CD14-positive monocyte (primary cell): Measurements from ENCODE around the gene TTLL4. TPM values are rescaled to one million over a fixed set of nuclear protein-coding genes. Genes with fewer than 3 reads are reported as not detected.

ENCODE experiments used
- DNase-seq, 3 donors: peaks; one replicate each; pipeline ENCODE4 v3.0.0-alpha.2; 2011 to 2022
- H2AFZ ChIP-seq: 2 replicates; pipeline ENCODE4 v1.6.0; 2012; ENCODE audit warnings: mild to moderate bottlenecking, low read depth, low read length, inconsistent platforms; ENCODE audit not compliant: insufficient read depth, poor library complexity, severe bottlenecking
- H3K27ac ChIP-seq, 2 donors: 1 replicate in 1 of 2; 2 replicates in 1 of 2; pipeline ENCODE4 v1.5.1; 2012 to 2013; ENCODE audit warnings: low read length in 2 of 2, control low read depth in 1 of 2, inconsistent platforms in 1 of 2, low read depth in 1 of 2, mild to moderate bottlenecking in 1 of 2
- H3K27me3 ChIP-seq, 2 donors: one replicate each; pipeline versions ENCODE4 v1.6.0 to v1.6.1; 2011 to 2013; ENCODE audit warnings: low read length in 2 of 2; ENCODE audit not compliant: control insufficient read depth in 2 of 2, insufficient read depth in 2 of 2
- H3K36me3 ChIP-seq, 2 donors: replicated peaks in 1 of 2; 1 replicate in 1 of 2; 2 replicates in 1 of 2; pipeline versions ENCODE4 v1.5.1 to v1.6.1; 2012 to 2013; ENCODE audit warnings: low read length in 2 of 2, control low read depth in 1 of 2, inconsistent platforms in 1 of 2, mild to moderate bottlenecking in 1 of 2; ENCODE audit not compliant: insufficient read depth in 2 of 2, control insufficient read depth in 1 of 2
- H3K4me1 ChIP-seq, 2 donors: 1 replicate in 1 of 2; 2 replicates in 1 of 2; pipeline versions ENCODE4 v1.5.1 to v1.6.1; 2012 to 2013; ENCODE audit warnings: low read length in 2 of 2, control low read depth in 1 of 2, inconsistent platforms in 1 of 2, mild to moderate bottlenecking in 1 of 2, moderate library complexity in 1 of 2; ENCODE audit not compliant: insufficient read depth in 2 of 2, control insufficient read depth in 1 of 2
- H3K4me2 ChIP-seq: replicated peaks from 2 replicates; pipeline ENCODE3; 2012; ENCODE audit warnings: low read length, moderate library complexity, mild to moderate bottlenecking; ENCODE audit not compliant: poor library complexity, severe bottlenecking; ENCODE audit errors: extremely low read depth
- H3K4me3 ChIP-seq, 3 experiments: fragments of 200-600 bp in 1 of 3; sonication (generic) in 1 of 3; replicated peaks in 1 of 3; 1 replicate in 2 of 3; 2 replicates in 1 of 3; pipeline ENCODE4 v1.5.1; 2011 to 2013; ENCODE audit warnings: low read length in 3 of 3, mild to moderate bottlenecking in 3 of 3, control low read depth in 2 of 3, low read depth in 2 of 3, inconsistent platforms in 1 of 3, moderate library complexity in 1 of 3
- H3K79me2 ChIP-seq: 2 replicates; pipeline ENCODE4 v1.6.0; 2012; ENCODE audit warnings: mild to moderate bottlenecking, control low read depth, inconsistent platforms, low read length, moderate library complexity; ENCODE audit not compliant: insufficient read depth
- H3K9ac ChIP-seq: 2 replicates; pipeline ENCODE4 v1.6.0; 2017; ENCODE audit warnings: low read length, mild to moderate bottlenecking; ENCODE audit not compliant: insufficient read depth, poor library complexity, severe bottlenecking
- H3K9me3 ChIP-seq, 2 donors: replicated peaks in 1 of 2; 1 replicate in 1 of 2; 2 replicates in 1 of 2; pipeline versions ENCODE4 v1.5.1 to v1.6.1; 2012 to 2013; ENCODE audit warnings: low read length in 2 of 2, control low read depth in 1 of 2; ENCODE audit not compliant: control insufficient read depth in 1 of 2, insufficient read depth in 1 of 2
- H4K20me1 ChIP-seq: 2 replicates; pipeline ENCODE4 v1.6.0; 2012; ENCODE audit warnings: mild to moderate bottlenecking, low read length, control low read depth, moderate library complexity; ENCODE audit not compliant: insufficient read depth
- H3K27ac Mint-ChIP-seq, 7 donors: one replicate each; pipeline ENCODE4 v1.8.0; 2020; ENCODE audit warnings: mild to moderate bottlenecking in 7 of 7, mixed read lengths in 7 of 7, moderate library complexity in 6 of 7, inconsistent platforms in 2 of 7
- H3K27me3 Mint-ChIP-seq, 3 donors: one replicate each; pipeline ENCODE4 v1.8.0; 2021 to 2022; ENCODE audit warnings: low read depth in 3 of 3, mild to moderate bottlenecking in 3 of 3, mixed read lengths in 3 of 3, moderate library complexity in 3 of 3, inconsistent platforms in 1 of 3
- H3K36me3 Mint-ChIP-seq, 2 donors: one replicate each; pipeline ENCODE4 v1.8.0; 2020; ENCODE audit warnings: mixed read lengths in 2 of 2, inconsistent platforms in 1 of 2, mild to moderate bottlenecking in 1 of 2
- H3K4me1 Mint-ChIP-seq: one replicate; pipeline ENCODE4 v1.8.0; 2020; ENCODE audit warnings: mild to moderate bottlenecking, mixed read lengths
- H3K4me3 Mint-ChIP-seq, 2 donors: one replicate each; pipeline ENCODE4 v1.8.0; 2020; ENCODE audit warnings: mild to moderate bottlenecking in 2 of 2, mixed read lengths in 2 of 2, moderate library complexity in 1 of 2
- H3K9me3 Mint-ChIP-seq, 7 donors: one replicate each; pipeline ENCODE4 v1.8.0; 2020 to 2022; ENCODE audit warnings: mixed read lengths in 7 of 7, mild to moderate bottlenecking in 6 of 7, moderate library complexity in 6 of 7, inconsistent platforms in 2 of 7
- CTCF ChIP-seq: fragments of 200-600 bp; IDR thresholded peaks from one replicate; pipeline ENCODE4 v1.8.0; 2022; ENCODE audit warnings: antibody characterized with exemption, mild to moderate bottlenecking
- WGBS: methylation state at CpG from one replicate; pipeline ENCODE4 v1.1.5; 2013; ENCODE audit warnings: missing lambda C conversion rate; ENCODE audit not compliant: insufficient coverage; 5-methylcytosine and 5-hydroxymethylcytosine counted together
- intact Hi-C, 2 donors: fragments of 100-400 bp; cut with micrococcal nuclease; formaldehyde crosslinking; loops; one replicate each; pipeline versions ENCODE4 v1.15.0 to v1.15.1; 2023
- polyA plus RNA-seq, 3 donors: library from polyadenylated mRNA; depleted of rRNA in 1 of 3; unstranded in 2 of 3; stranded (reverse) in 1 of 3; fragments of 300-500 nt in 2 of 3; fragments of >200 nt in 1 of 3; fragmentation: Illumina TruSeq in 2 of 3; gene quantifications; 1 replicate in 2 of 3; 2 replicates in 1 of 3; pipeline ENCODE4 v1.2.3, GENCODE V29; 2012 to 2021

Gene TTLL4
- polyA plus RNA-seq, 3 donors, result 13.5 to 90.2 (median 16.3) TPM

GRCh38 chr2:218788529-218789255 is 78.1 kb downstream of the TTLL4 start:
- H3K9ac ChIP-seq, result no peak overlapping the region
- 100% methylated on average over 1 of the region's 2 CpGs for WGBS
- H3K27me3 ChIP-seq, result peaks cover 2 to 30% of the 10 kb centered on the region in 2 donors
- H3K4me3 ChIP-seq, result no peak overlapping the region
- H4K20me1 ChIP-seq, result peaks cover 63% of the 10 kb centered on the region
- Mint-ChIP-seq H3K9me3 (peaks cover 0 to 13% (median 6%) of the 10 kb centered on the region in 7 donors), H3K27ac (no peak overlapping the region), H3K27me3 (peaks cover 13 to 26% (median 16%) of the 10 kb centered on the region in 3 donors), H3K4me1 (peaks cover 23% of the 10 kb centered on the region), H3K36me3 (peaks cover 21 to 42% of the 10 kb centered on the region in 2 donors), H3K4me3 (no peak overlapping the region)
- H3K9me3 ChIP-seq, result peaks cover 0 to 5% of the 10 kb centered on the region in 2 donors
- DNase-seq, result no peak
- no peak overlapping the region for H3K27ac ChIP-seq
- intact Hi-C loops, result no loop called here
- no peak for TF ChIP-seq CTCF
- H3K36me3 ChIP-seq, result peaks cover 0 to 5% of the 10 kb centered on the region in 2 donors
- H3K79me2 ChIP-seq, result peaks cover 5% of the 10 kb centered on the region
- H3K4me2 ChIP-seq, result no peak overlapping the region
- H3K4me1 ChIP-seq, result peaks cover 2 to 16% of the 10 kb centered on the region in 2 donors
- no peak overlapping the region for H2AFZ ChIP-seq

GRCh38 chr2:218792433-218792832 is 81.8 kb downstream of the TTLL4 start:
- no peak overlapping the region for H3K4me3 ChIP-seq
- intact Hi-C loops, result no loop called here
- peaks cover 73% of the 10 kb centered on the region for H4K20me1 ChIP-seq
- H3K9ac ChIP-seq, result no peak overlapping the region
- Mint-ChIP-seq H3K27me3 (peaks cover 19 to 26% (median 23%) of the 10 kb centered on the region in 3 donors), H3K4me3 (no peak overlapping the region), H3K27ac (no peak overlapping the region), H3K36me3 (peaks cover 23 to 35% of the 10 kb centered on the region in 2 donors), H3K9me3 (peaks cover 0 to 9% (median 6%) of the 10 kb centered on the region in 7 donors), H3K4me1 (no peaks in the 10 kb centered on the region)
- no peaks in the 10 kb centered on the region for H3K79me2 ChIP-seq
- TF ChIP-seq CTCF, result no peak
- no CpG with 5 or more reads among the region's 1 CpG for WGBS
- H2AFZ ChIP-seq, result no peak overlapping the region
- peaks cover 0 to 5% of the 10 kb centered on the region in 2 donors for H3K36me3 ChIP-seq
- no peak overlapping the region for H3K27ac ChIP-seq
- no peak overlapping the region for H3K4me2 ChIP-seq
- H3K27me3 ChIP-seq, result peaks cover 4 to 21% of the 10 kb centered on the region in 2 donors
- no peak for DNase-seq
- peaks cover 0 to 5% of the 10 kb centered on the region in 2 donors for H3K9me3 ChIP-seq
- no peaks in the 10 kb centered on the region for H3K4me1 ChIP-seq
